ENCODE data around the gene FAM117A. TPM values are rescaled to one million over a fixed set of nuclear protein-coding genes. Genes with fewer than 3 reads are reported as not detected.
"Not testable (repeated sequence)": the region's sequence is repeated elsewhere in the genome, so short reads cannot be mapped to it uniquely, and the experiment has no call there.

Gene FAM117A
- total RNA-seq, 4 donors from 2014 or later, result 8.6 to 14.6 (median 10.7) TPM

GRCh38 chr17:49677933-49678847 is 85.7 kb downstream of the FAM117A start, which contains the start of gene SPOP:
Gene SPOP (minus strand): TSS chr17:49678097. CDS start chr17:49622810, 55,287 bp downstream.
- DNase-seq, result peak; percentile 99
- WGBS, 2 donors (ENCODE audit: low coverage in 1 of 2), result 15 to 17% methylated on average over 21 to 49 of the region's 53 CpGs
- peaks cover 16 to 45% (median 36%) of the 10 kb centered on the region in 4 donors for H3K4me1 ChIP-seq
- intact Hi-C loops (cut with DNase I; ENCODE audit: low total_unique reads) (no loop called here), in situ Hi-C loops (cut with MboI; ENCODE audit: low pct_ligation_motif_present in 1 of 4, low pct_unique_long_range_greater_than_20kb in 1 of 4, low sequenced_read_pairs in 3 of 4) (no loop called here)
- peak within 1 kb of the TSS; percentile 35 to 66 (median 56) for H3K4me3 ChIP-seq
- H3K9me3 ChIP-seq, result no peaks in the 10 kb centered on the region
- H3K27ac ChIP-seq, result peak within 1 kb of the TSS; percentile 92 to 97 (median 94)
- no peaks in the 10 kb centered on the region for H3K36me3 ChIP-seq
- TF ChIP-seq POLR2A (IDR thresholded peaks at IDR 0.05), result peak; percentile 61
- TF ChIP-seq EP300 (IDR thresholded peaks at IDR 0.05; ENCODE audit: low read depth), result no peak
- peak; percentile 66 to 87 (median 83) for TF ChIP-seq POLR2AphosphoS5 (IDR thresholded peaks at IDR 0.05)
- no peaks in the 10 kb centered on the region for H3K27me3 ChIP-seq

DNA sequence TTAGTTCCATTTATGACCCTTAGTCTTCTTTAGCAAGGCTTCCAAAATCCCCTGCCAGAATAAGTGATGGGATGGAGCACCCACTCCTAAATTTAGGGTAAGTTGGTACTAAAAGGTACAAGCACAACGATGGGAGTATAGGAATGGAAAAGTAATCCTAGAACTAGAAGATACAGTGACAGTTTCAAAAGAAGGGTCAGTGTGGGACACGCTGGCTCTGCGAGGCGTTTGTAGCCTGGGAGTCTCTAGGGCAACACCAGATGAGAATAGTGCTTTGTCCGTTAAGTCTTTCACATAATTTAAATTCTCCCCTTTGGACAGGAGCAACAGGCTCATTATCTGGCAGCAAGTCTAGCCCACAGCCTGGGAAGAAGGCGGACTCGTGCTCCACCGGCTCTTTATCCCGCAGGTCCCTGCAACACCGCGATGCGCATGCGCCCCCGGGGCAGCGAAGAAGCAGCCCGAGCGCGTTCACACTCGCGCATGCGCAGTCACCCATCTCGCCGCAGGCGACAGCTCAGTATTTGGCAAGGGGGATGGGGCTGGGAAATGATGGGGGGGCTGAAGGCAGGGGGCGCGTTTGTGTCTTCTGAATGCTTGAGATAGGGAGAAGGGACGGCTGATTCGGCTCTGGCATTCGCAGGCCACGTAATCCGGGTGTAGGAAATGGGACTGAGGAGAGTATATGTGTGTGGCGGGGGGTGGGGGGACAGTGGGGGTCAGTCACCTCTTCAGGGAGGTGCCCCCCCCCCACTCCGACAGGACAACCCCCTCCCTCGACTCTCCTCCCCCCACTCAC is 86.6 kb downstream of the FAM117A start:
- DNase-seq, result peak; percentile 97
- Histone ChIP-seq H3K36me3 (no peaks in the 10 kb centered on the region), H3K9me3 (no peaks in the 10 kb centered on the region), H3K4me3 (peak overlapping the region; percentile 35 to 66 (median 56)), H3K27ac (peak overlapping the region; percentile 92 to 97 (median 94)), H3K4me1 (peaks cover 16 to 47% (median 37%) of the 10 kb centered on the region in 4 donors), H3K27me3 (no peaks in the 10 kb centered on the region)
- 0 to 1% methylated on average over 5 to 34 of the region's 34 CpGs for WGBS, 2 donors (ENCODE audit: low coverage in 1 of 2)
- in situ Hi-C loops (cut with MboI; ENCODE audit: low pct_ligation_motif_present in 1 of 4, low pct_unique_long_range_greater_than_20kb in 1 of 4, low sequenced_read_pairs in 3 of 4), result no loop called here
- no peak for TF ChIP-seq EP300 (IDR thresholded peaks at IDR 0.05; ENCODE audit: low read depth)
- peak; percentile 38 for TF ChIP-seq POLR2A (IDR thresholded peaks at IDR 0.05)
- peak; percentile 61 to 83 (median 80) for TF ChIP-seq POLR2AphosphoS5 (IDR thresholded peaks at IDR 0.05)
- no peak for TF ChIP-seq CTCF (IDR thresholded peaks at IDR 0.05)
- intact Hi-C loops (cut with DNase I; ENCODE audit: low total_unique reads), result no loop called here

DNA sequence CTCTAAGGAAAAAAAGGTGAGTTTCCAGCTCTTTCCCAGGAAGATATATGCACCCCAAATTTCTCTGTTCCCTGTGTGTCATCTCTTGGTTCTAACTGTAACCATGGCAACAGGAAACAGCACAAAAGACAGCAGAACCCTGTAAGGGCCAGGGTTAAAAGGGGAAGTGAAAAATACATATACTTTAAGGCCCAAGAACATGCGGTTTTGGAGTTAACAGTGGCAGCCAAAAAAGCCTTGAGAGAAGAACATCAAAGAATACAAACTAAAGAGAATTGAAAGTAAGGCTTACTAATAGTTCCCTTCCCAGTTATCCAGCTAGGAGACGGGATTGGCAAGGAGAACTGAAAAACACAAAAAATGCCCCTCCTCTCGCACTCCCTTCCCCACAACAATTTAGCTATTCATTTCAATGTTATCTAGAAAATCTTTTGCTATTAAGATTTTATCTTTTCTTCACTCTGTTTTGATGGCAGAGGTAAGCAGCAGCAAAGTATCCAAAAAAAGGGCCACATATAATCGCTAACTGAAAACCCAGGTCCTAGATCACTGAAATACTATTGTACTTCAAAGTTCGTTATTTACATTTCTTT is 87.6 kb downstream of the FAM117A start:
- H3K36me3 ChIP-seq, result no peaks in the 10 kb centered on the region
- peak overlapping the region in 3 of 4 donors; percentile 45 to 66 (median 66) for H3K4me3 ChIP-seq
- peak overlapping the region; percentile 92 to 97 (median 94) for H3K27ac ChIP-seq
- in situ Hi-C loops (cut with MboI; ENCODE audit: low pct_ligation_motif_present in 1 of 4, low pct_unique_long_range_greater_than_20kb in 1 of 4, low sequenced_read_pairs in 3 of 4) (no loop called here), intact Hi-C loops (cut with DNase I; ENCODE audit: low total_unique reads) (no loop called here)
- no peaks in the 10 kb centered on the region for H3K9me3 ChIP-seq
- TF ChIP-seq EP300 (IDR thresholded peaks at IDR 0.05; ENCODE audit: low read depth) (no peak), CTCF (IDR thresholded peaks at IDR 0.05) (no peak), POLR2A (IDR thresholded peaks at IDR 0.05) (no peak), POLR2AphosphoS5 (IDR thresholded peaks at IDR 0.05) (no peak)
- peak; percentile 14 for DNase-seq
- peaks cover 16 to 57% (median 39%) of the 10 kb centered on the region in 4 donors for H3K4me1 ChIP-seq
- H3K27me3 ChIP-seq, result no peaks in the 10 kb centered on the region
- 26 to 30% methylated on average over 5 of the region's 5 CpGs for WGBS, 2 donors (ENCODE audit: low coverage in 1 of 2)

DNA sequence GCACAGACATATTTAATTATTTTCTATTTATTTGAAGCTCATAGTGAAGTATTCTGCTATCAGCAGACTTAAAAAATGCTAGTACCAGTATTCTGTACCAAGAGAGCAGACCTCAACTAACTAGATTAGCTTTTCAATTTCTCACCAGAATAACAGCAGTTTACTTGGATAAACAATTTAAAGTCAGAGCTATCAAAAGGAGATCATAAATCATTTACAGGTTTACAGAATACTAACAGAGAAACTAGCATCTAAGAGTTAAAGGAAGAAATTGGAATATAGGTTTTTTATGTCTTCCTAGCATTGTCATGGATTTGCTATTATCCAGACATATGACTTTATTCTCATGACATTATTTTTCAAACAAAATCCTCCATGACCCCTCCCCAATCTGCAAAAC is 89.4 kb downstream of the FAM117A start:
- Histone ChIP-seq H3K4me1 (peaks cover 16 to 75% (median 53%) of the 10 kb centered on the region in 4 donors), H3K27me3 (no peaks in the 10 kb centered on the region), H3K36me3 (no peaks in the 10 kb centered on the region), H3K9me3 (no peaks in the 10 kb centered on the region), H3K4me3 (no peak overlapping the region), H3K27ac (peak overlapping the region; percentile 44 to 97 (median 93))
- in situ Hi-C loops (cut with MboI; ENCODE audit: low pct_ligation_motif_present in 1 of 4, low pct_unique_long_range_greater_than_20kb in 1 of 4, low sequenced_read_pairs in 3 of 4) (no loop called here), intact Hi-C loops (cut with DNase I; ENCODE audit: low total_unique reads) (no loop called here)
- TF ChIP-seq POLR2AphosphoS5 (IDR thresholded peaks at IDR 0.05) (no peak), EP300 (IDR thresholded peaks at IDR 0.05; ENCODE audit: low read depth) (no peak), CTCF (IDR thresholded peaks at IDR 0.05) (no peak), POLR2A (IDR thresholded peaks at IDR 0.05) (no peak)
- no peak for DNase-seq

GRCh38 chr17:49673679-49674078 is 90.3 kb downstream of the FAM117A start:
- DNase-seq; H3K9me3 ChIP-seq; intact Hi-C loops (cut with DNase I; ENCODE audit: low total_unique reads); H3K27me3 ChIP-seq; in situ Hi-C loops (cut with MboI; ENCODE audit: low pct_ligation_motif_present in 1 of 4, low pct_unique_long_range_greater_than_20kb in 1 of 4, low sequenced_read_pairs in 3 of 4); H3K4me3 ChIP-seq; H3K36me3 ChIP-seq: not testable (repeated sequence)
- Histone ChIP-seq H3K27ac (peak overlapping the region; percentile 44 to 97 (median 93)), H3K4me1 (peaks cover 16 to 75% (median 53%) of the 10 kb centered on the region in 4 donors)
- WGBS, 2 donors (ENCODE audit: low coverage in 1 of 2), result 62 to 78% methylated on average over 4 to 6 of the region's 6 CpGs
